WTC11 (cell line): ENCODE measurements around the gene USP27X.

Source experiments
- FOXJ3 ChIP-seq: sonication (generic); formaldehyde crosslinking; IDR thresholded peaks from 2 replicates; pipeline ENCODE4 v1.9.0; 2021; ENCODE audit warnings: missing genetic modification reagents, mild to moderate bottlenecking, borderline replicate concordance
- TF ChIP-seq, protein P1 (sequence below): sonication (generic); formaldehyde crosslinking; conservative IDR thresholded peaks from 2 replicates; pipeline ENCODE4 v1.8.1; 2022; ENCODE audit warnings: mild to moderate bottlenecking, missing genetic modification reagents

- TF ChIP-seq, protein P1, sequence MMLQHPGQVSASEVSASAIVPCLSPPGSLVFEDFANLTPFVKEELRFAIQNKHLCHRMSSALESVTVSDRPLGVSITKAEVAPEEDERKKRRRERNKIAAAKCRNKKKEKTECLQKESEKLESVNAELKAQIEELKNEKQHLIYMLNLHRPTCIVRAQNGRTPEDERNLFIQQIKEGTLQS (CRISPR knock-in tag), result no peak
- no peak for TF ChIP-seq FOXJ3
These were observed 40.3 kb downstream of the USP27X start for GRCh38 chrX:49919617-49920016.
